Mesenchymal stem cell (in vitro differentiated cells and primary cell): ENCODE measurements around the gene GMCL2.
"Not testable (repeated sequence)": the region's sequence is repeated elsewhere in the genome, so short reads cannot be mapped to it uniquely, and the experiment has no call there.

Experiments used
- DNase-seq: peaks from one replicate; pipeline ENCODE4 v3.0.0-alpha.2; 2013
- H2AFZ ChIP-seq: one replicate; pipeline ENCODE4 v1.6.1; 2013; ENCODE audit warnings: low read depth, mild to moderate bottlenecking, control low read depth, inconsistent platforms, low read length, moderate library complexity
- H2AK5ac ChIP-seq: 2 replicates; pipeline ENCODE4 v1.6.1; 2013; ENCODE audit warnings: low read length, moderate library complexity, mild to moderate bottlenecking, inconsistent platforms; ENCODE audit not compliant: severe bottlenecking
- H2BK120ac ChIP-seq: one replicate; pipeline ENCODE4 v1.6.1; 2013; ENCODE audit warnings: low read depth, mild to moderate bottlenecking, inconsistent platforms, low read length, moderate library complexity
- H2BK12ac ChIP-seq, 2 experiments: one replicate each; pipeline ENCODE4 v1.6.1; 2013; ENCODE audit warnings: inconsistent platforms in 2 of 2, low read length in 2 of 2, mild to moderate bottlenecking in 2 of 2, moderate library complexity in 2 of 2, control low read depth in 1 of 2
- H2BK15ac ChIP-seq: one replicate; pipeline ENCODE4 v1.6.1; 2013; ENCODE audit warnings: mild to moderate bottlenecking, low read depth, inconsistent platforms; ENCODE audit not compliant: poor library complexity, severe bottlenecking
- H2BK5ac ChIP-seq: 2 replicates; pipeline ENCODE4 v1.6.1; 2013; ENCODE audit warnings: low read depth, mild to moderate bottlenecking, low read length, control low read depth, inconsistent platforms; ENCODE audit not compliant: poor library complexity, severe bottlenecking
- H3K14ac ChIP-seq, 2 experiments: one replicate each; pipeline ENCODE4 v1.6.1; 2013; ENCODE audit warnings: inconsistent platforms in 2 of 2, low read length in 2 of 2, control low read depth in 1 of 2, mild to moderate bottlenecking in 1 of 2, moderate library complexity in 1 of 2
- H3K18ac ChIP-seq, 2 experiments: one replicate each; pipeline ENCODE4 v1.6.1; 2013; ENCODE audit warnings: inconsistent platforms in 2 of 2, low read length in 2 of 2, control low read depth in 1 of 2, low read depth in 1 of 2, mild to moderate bottlenecking in 1 of 2
- H3K23ac ChIP-seq, 2 experiments: one replicate each; pipeline ENCODE4 v1.6.1; 2013; ENCODE audit warnings: inconsistent platforms in 2 of 2, low read length in 2 of 2, mild to moderate bottlenecking in 2 of 2, moderate library complexity in 2 of 2, control low read depth in 1 of 2
- H3K27ac ChIP-seq: 2 replicates; pipeline ENCODE4 v1.5.1; 2013; ENCODE audit warnings: mild to moderate bottlenecking, moderate library complexity, low read length, control low read depth, inconsistent platforms; ENCODE audit not compliant: poor library complexity, severe bottlenecking
- H3K27me3 ChIP-seq, 2 experiments: 2 replicates each; pipeline versions ENCODE4 v1.6.1 to v1.7.0; 2013; ENCODE audit warnings: low read length in 2 of 2, mild to moderate bottlenecking in 2 of 2, moderate library complexity in 2 of 2, control low read depth in 1 of 2, inconsistent platforms in 1 of 2; ENCODE audit not compliant: control insufficient read depth in 1 of 2, insufficient read depth in 1 of 2
- H3K36me3 ChIP-seq, 2 experiments: 2 replicates each; pipeline versions ENCODE4 v1.6.1 to v1.7.0; 2013; ENCODE audit warnings: low read length in 2 of 2, control low read depth in 1 of 2, inconsistent platforms in 1 of 2, low read depth in 1 of 2, mild to moderate bottlenecking in 1 of 2; ENCODE audit not compliant: insufficient read depth in 2 of 2, control insufficient read depth in 1 of 2
- H3K4ac ChIP-seq, 2 experiments: one replicate each; pipeline ENCODE4 v1.6.1; 2013; ENCODE audit warnings: inconsistent platforms in 2 of 2, low read length in 2 of 2, mild to moderate bottlenecking in 2 of 2, moderate library complexity in 2 of 2, control low read depth in 1 of 2, low read depth in 1 of 2
- H3K4me1 ChIP-seq: 2 replicates; pipeline ENCODE4 v1.6.1; 2013; ENCODE audit warnings: low read depth, low read length, control low read depth; ENCODE audit not compliant: control insufficient read depth, insufficient read depth
- H3K4me2 ChIP-seq: 2 replicates; pipeline ENCODE4 v1.6.1; 2013; ENCODE audit warnings: low read length, mild to moderate bottlenecking, inconsistent platforms; ENCODE audit not compliant: poor library complexity, severe bottlenecking
- H3K4me3 ChIP-seq, 2 experiments: 2 replicates each; pipeline versions ENCODE4 v1.5.1 to v1.7.0; 2013; ENCODE audit warnings: low read length in 2 of 2, mild to moderate bottlenecking in 2 of 2, control low read depth in 1 of 2, low read depth in 1 of 2; ENCODE audit not compliant: insufficient read depth in 1 of 2
- H3K79me1 ChIP-seq: replicated peaks from 2 replicates; pipeline ENCODE4 v1.6.1; 2013; ENCODE audit warnings: mild to moderate bottlenecking, control low read depth, low read length, inconsistent platforms; ENCODE audit not compliant: poor library complexity, severe bottlenecking
- H3K9ac ChIP-seq: 2 replicates; pipeline ENCODE4 v1.7.0; 2013; ENCODE audit warnings: mild to moderate bottlenecking, low read length, moderate library complexity
- H3K9me3 ChIP-seq: 2 replicates; pipeline ENCODE4 v1.7.0; 2013; ENCODE audit warnings: mild to moderate bottlenecking, low read length; ENCODE audit not compliant: control insufficient read depth
- H4K8ac ChIP-seq: one replicate; pipeline ENCODE4 v1.6.1; 2013; ENCODE audit warnings: inconsistent platforms, mild to moderate bottlenecking, low read length, moderate library complexity
- H4K91ac ChIP-seq: one replicate; pipeline ENCODE4 v1.6.1; 2013; ENCODE audit warnings: mild to moderate bottlenecking, low read length, inconsistent platforms
- WGBS: methylation state at CpG from one replicate; pipeline ENCODE4 v1.1.7; 2013; ENCODE audit warnings: mixed read lengths; 5-methylcytosine and 5-hydroxymethylcytosine counted together

Gene GMCL2

GRCh38 chr5:178229861-178230260 lies 42.7 kb upstream of the GMCL2 start:
- no peak overlapping the region for H3K18ac ChIP-seq
- peaks cover 41 to 48% of the 10 kb centered on the region in 2 experiments for H3K36me3 ChIP-seq
- peak overlapping the region; percentile 95 for H3K9ac ChIP-seq
- H3K27ac ChIP-seq, result no peak overlapping the region
- H2BK15ac ChIP-seq, result peak overlapping the region; percentile 12
- DNase-seq, result no peak
- H2BK12ac ChIP-seq, result no peak overlapping the region
- H3K14ac ChIP-seq, result no peak overlapping the region
- no peak overlapping the region for H2BK120ac ChIP-seq
- no peak overlapping the region for H3K4ac ChIP-seq
- H3K9me3 ChIP-seq, result peaks cover 4% of the 10 kb centered on the region
- H3K27me3 ChIP-seq, result no peaks in the 10 kb centered on the region
- H4K8ac ChIP-seq, result no peak overlapping the region
- peaks cover 46% of the 10 kb centered on the region for H3K79me1 ChIP-seq
- no peak overlapping the region for H3K4me3 ChIP-seq
- no peak overlapping the region for H2AFZ ChIP-seq
- H3K4me1 ChIP-seq, result peaks cover 22% of the 10 kb centered on the region
- no peak overlapping the region for H2BK5ac ChIP-seq
- peak overlapping the region in 1 of 2 experiments; percentile 57 for H3K23ac ChIP-seq
- WGBS, result 97% methylated on average over 8 of the region's 10 CpGs
- no peak overlapping the region for H2AK5ac ChIP-seq
- H3K4me2 ChIP-seq, result no peak overlapping the region
- no peak overlapping the region for H4K91ac ChIP-seq

GRCh38 chr5:178229111-178229510 lies 41.9 kb upstream of the GMCL2 start:
- 97% methylated on average over 13 of the region's 13 CpGs for WGBS
- H2BK15ac ChIP-seq, result not testable (repeated sequence)

GRCh38 chr5:178228609-178229008 lies 41.4 kb upstream of the GMCL2 start:
- Histone ChIP-seq H2BK12ac (no peak overlapping the region), H3K79me1 (peaks cover 58% of the 10 kb centered on the region), H3K23ac (no peak overlapping the region), H3K4me3 (no peak overlapping the region), H4K8ac (no peak overlapping the region), H2AFZ (no peak overlapping the region), H2BK120ac (no peak overlapping the region), H3K4me2 (no peak overlapping the region), H3K4ac (no peak overlapping the region), H3K36me3 (peaks cover 53 to 57% of the 10 kb centered on the region in 2 experiments), H2AK5ac (no peak overlapping the region), H3K27ac (no peak overlapping the region), H3K9me3 (peaks cover 4% of the 10 kb centered on the region), H3K9ac (no peak overlapping the region), H2BK5ac (no peak overlapping the region), H3K27me3 (no peaks in the 10 kb centered on the region), H3K18ac (no peak overlapping the region), H4K91ac (no peak overlapping the region), H3K14ac (no peak overlapping the region), H2BK15ac (no peak overlapping the region), H3K4me1 (peaks cover 32% of the 10 kb centered on the region)
- no peak for DNase-seq
- WGBS, result 98% methylated on average over 11 of the region's 11 CpGs

More at GRCh38 chr5:178229111-178229510, 41.9 kb upstream of the GMCL2 start:
- not testable (repeated sequence) for H3K23ac ChIP-seq, H4K8ac ChIP-seq, H3K14ac ChIP-seq, H3K18ac ChIP-seq, H2BK5ac ChIP-seq, H3K27ac ChIP-seq, H2AK5ac ChIP-seq, H3K4me3 ChIP-seq, H2BK120ac ChIP-seq, H3K9me3 ChIP-seq, H4K91ac ChIP-seq, H3K9ac ChIP-seq, H3K4ac ChIP-seq, H2AFZ ChIP-seq, H3K4me2 ChIP-seq, H2BK12ac ChIP-seq, H3K27me3 ChIP-seq, DNase-seq
- peaks cover 53% of the 10 kb centered on the region for H3K79me1 ChIP-seq
- H3K4me1 ChIP-seq, result peaks cover 27% of the 10 kb centered on the region
- peaks cover 48 to 56% of the 10 kb centered on the region in 2 experiments for H3K36me3 ChIP-seq

- H3K4me3 ChIP-seq, result no peak overlapping the region
- H3K27ac ChIP-seq, result no peak overlapping the region
- H2BK120ac ChIP-seq, result no peak overlapping the region
- H3K18ac ChIP-seq, result no peak overlapping the region
- peaks cover 33% of the 10 kb centered on the region for H3K4me1 ChIP-seq
- H2BK12ac ChIP-seq, result no peak overlapping the region
- H3K9me3 ChIP-seq, result peaks cover 4% of the 10 kb centered on the region
- peaks cover 59 to 64% of the 10 kb centered on the region in 2 experiments for H3K36me3 ChIP-seq
- no peak overlapping the region for H2BK15ac ChIP-seq
- H3K14ac ChIP-seq, result no peak overlapping the region
- H4K91ac ChIP-seq, result no peak overlapping the region
- DNase-seq, result no peak
- H3K4ac ChIP-seq, result no peak overlapping the region
- H4K8ac ChIP-seq, result no peak overlapping the region
- peaks cover 65% of the 10 kb centered on the region for H3K79me1 ChIP-seq
- no peak overlapping the region for H2AFZ ChIP-seq
- H3K23ac ChIP-seq, result no peak overlapping the region
- H3K4me2 ChIP-seq, result no peak overlapping the region
- no peak overlapping the region for H2BK5ac ChIP-seq
- H3K27me3 ChIP-seq, result no peaks in the 10 kb centered on the region
- no peak overlapping the region for H2AK5ac ChIP-seq
- 93% methylated on average over 3 of the region's 3 CpGs for WGBS
- H3K9ac ChIP-seq, result no peak overlapping the region
Observed at GRCh38 chr5:178227929-178228328, 40.8 kb upstream of the GMCL2 start.
